ENCODE results near the gene DGUOK.
"Not testable (repeated sequence)": the region's sequence is repeated elsewhere in the genome, so short reads cannot be mapped to it uniquely, and the experiment has no call there.

The DGUOK gene

DNA sequence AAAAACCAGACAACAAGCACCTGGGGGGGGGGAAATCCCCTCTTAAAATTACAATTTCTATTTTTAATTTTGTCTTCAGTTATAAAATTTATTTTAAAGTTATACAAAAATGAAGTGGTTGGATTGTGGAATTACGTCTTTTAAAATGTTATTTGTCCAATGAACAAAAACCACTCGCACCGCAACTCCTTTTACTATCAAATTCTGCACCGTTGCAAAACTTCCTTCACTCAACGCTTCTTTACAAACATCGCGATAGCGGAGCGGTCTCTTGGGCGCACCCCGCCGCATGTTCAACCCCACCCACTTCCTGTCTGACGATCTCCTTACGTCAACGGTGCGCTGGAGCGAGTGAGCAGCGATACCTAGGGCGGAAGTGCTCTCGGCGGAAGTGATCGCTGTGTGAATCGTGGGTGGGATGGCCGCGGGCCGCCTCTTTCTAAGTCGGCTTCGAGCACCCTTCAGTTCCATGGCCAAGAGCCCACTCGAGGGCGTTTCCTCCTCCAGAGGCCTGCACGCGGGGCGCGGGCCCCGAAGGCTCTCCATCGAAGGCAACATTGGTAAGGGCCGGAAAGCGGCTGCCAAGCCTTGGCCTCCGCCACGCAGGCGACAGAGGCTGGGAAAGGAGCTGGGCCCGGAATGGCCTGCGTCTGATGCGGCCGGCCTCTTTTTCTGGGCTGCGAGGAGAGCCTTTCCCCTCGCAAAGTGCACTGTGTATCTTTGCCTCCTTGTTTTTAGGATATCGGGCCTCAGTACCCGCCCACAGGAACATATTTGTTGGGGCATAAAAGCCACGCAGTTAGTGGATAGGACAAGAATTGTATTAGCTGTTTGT is at the start of gene DGUOK:
DGUOK (plus strand) TSS at position 388 of the 835 bp plus-strand sequence; CDS start at position 419, 31 bp downstream.
- peak; percentile 97 to 98 for DNase-seq

DNA sequence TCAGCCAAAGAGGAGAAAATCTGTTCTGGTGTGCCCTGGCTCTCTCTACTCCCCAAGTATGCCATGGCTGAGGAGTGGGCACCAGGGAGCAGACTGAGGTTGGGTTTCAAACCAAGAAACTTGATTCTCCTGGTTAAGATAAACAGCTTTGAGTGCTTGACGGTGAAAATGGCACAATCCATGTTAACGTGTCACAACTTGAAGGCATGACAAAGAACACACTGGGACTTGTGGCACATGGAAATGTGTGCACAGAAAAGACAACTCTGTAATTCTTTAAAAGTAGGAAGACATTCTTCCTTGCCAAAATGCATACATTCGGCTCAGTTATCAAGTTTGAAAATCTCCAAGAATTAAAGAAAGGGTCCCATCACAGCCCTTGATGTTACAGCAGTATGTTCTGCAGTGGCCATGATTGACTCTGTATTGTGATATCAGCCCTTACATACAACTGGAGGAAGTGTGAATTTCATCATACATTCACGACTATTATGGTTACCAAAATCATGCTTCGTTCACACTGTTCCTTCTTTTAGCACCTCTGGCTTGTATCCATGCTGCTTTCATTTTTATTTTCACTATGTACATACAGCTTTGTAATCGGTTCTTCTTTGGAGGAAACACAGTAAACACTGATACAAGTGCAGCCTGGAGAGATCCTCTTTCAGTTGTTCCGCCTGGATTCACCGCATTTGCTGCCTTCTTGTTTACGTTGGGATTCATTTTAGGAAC is 49.4 kb upstream of the DGUOK start:
- peak in 1 of 2 experiments; percentile 12 for DNase-seq

DNA sequence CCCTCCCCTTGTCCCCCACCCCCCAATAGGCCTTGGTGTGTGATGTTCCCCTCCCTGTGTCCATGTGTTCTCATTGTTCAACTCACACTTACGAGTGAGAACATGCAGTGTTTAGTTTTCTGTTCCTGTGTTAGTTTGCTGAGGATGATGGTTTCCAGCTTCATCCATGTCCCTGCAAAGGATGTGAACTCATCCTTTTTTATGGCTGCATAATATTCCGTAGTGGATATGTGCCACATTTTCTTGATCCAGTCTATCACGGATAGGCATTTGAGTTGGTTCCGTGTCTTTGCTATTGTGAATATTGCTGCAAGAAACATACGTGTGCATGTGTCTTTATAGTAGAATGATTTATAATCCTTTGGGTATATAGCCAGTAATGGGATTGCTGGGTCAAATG is 48.7 kb upstream of the DGUOK start:
- DNase-seq = not testable (repeated sequence)

DNA sequence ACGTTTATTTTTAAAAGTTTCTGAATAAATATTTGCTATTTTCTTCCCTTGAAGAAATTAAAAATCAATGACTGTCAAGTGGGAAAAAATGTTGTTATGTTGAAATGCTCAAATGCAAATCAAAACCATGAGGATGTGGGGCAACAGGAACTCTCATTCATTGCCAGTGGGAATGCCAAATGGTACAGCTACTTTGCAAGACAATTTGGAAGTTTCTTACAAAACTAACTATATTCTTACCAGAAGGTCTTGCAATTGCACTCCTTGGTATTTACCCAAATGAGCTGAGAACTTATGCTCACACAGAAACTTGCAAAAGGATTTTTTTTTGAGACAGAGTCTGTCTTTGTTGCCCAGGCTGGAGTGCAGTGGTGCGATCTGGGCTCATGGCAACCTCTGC is 41.3 kb upstream of the DGUOK start:
- DNase-seq = no peak

DNA sequence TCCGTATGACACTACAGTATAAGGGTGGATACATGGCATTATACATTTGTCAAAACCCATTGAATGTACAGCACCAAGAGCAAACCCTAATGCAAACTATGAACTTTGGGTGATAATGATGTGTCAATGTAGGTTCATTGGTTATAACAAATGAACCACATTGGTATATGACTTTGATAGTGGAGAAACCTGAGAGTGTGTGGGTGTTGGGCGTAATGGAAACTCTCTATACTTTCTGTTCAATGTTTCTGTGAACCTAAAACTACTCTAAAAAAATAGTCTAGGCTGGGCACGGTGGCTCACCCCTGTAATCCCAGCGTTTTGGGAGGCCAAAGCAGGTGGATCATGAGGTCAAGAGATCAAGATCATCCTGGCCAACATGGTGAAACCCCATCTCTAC is 40.3 kb upstream of the DGUOK start:
- no peak for DNase-seq

DNA sequence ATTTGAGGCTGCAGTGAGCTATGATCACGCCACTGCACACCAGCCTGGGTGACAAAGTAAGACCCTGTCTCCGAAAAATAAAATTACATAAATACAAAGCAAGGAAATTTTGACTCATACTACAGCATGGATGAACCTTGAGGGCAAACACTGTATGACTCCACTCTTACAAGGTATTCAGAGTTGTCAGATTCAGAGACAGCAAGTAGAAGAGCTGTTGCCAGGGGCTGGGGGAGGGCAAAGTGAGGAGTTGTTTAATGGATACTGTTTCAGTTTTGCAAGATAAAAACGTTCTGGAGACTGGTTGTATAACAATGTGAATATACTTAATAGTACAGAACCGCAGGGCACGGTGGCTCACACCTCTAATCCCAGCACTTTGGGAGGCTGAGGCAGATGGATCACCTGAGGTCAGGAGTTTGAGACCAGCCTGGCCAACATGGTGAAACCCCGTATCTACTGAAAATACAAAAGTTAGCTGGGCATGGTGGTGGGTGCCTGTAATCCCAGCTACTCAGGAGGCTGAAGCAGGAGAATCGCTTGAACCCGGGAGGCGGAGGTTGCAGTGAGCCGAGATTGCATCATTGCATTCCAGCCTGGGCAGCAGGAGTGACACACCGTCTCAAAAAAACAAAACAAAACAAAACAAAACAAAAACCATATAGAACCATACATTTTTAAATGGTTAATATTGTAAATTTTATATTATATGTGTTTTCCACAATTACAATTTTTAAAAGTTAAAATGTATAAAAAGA is 38.9 kb upstream of the DGUOK start:
- DNase-seq = not testable (repeated sequence)

DNA sequence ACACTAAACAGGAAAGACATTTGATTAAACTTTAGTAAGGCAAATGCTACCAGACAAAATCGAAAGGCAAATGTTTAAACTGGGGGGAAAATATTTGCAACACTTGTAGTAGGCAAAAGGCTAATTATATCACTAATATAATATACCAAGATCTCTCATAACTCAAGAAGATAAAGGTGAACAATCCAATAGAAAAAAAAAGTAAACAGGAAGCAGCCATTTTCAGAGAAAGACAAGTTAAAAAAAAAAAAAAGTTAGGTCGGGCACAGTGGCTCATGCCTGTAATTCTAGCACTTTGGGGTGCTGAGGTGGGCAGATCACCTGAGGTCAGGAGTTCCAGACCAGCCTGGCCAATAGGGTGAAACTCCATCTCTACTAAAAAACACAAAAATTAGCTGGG is 38.3 kb upstream of the DGUOK start:
- DNase-seq = no peak

DNA sequence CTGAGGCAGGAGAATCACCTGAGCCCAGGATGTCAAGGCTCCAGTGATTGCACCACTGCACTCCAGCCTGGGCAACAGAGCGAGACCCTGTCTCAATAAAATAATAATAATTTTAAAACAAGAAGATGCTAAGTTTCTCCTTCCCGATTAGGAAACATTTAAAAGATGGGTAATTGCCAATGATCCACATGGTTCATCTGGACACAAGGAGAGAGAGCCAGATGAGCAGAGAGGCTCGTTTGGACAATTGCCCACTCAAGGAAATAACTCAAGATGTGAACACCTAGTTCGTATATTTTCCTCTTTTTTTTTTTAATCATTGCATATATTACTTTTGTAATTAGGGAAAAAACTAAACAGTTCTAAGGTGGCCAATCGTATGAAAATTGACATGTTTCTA is 37.5 kb upstream of the DGUOK start:
- no peak for DNase-seq

DNA sequence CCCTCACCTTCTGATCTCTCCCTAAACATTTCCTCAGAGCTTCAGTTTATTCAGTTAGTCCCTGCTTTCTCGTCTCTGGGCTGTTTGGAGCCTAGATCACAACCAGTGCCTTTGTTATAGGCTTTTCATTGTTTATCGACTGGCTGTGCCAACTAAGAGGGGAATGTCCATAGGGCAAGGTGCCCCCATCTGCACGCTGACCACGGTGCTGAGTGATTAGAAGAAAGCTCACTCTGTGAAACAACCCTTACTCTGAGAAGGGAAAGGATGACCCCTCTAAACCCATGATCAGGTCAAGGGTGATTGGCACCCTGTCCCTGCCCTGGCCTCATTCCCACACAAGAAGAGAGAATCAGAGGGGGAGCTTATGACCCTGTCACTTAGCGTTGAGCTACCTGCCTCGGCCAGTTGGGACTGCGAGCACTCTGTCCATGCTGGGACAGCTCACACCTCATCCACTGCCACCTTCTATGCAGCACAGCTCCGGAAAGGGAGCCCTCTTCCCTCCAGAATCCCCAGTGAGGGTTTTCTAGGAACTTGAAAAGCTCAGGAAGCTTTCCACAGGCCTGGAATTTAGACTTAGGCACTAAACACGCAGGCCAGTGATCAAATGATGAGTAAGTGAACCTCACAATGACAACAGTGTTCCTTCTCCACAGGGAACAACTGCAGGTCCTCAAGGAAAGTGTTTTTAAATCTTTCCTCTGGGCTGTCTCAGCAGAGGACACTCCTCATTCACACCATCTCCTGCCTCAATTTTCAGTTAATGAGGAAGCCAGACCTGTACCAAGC is 36.2 kb upstream of the DGUOK start:
- no peak for DNase-seq

DNA sequence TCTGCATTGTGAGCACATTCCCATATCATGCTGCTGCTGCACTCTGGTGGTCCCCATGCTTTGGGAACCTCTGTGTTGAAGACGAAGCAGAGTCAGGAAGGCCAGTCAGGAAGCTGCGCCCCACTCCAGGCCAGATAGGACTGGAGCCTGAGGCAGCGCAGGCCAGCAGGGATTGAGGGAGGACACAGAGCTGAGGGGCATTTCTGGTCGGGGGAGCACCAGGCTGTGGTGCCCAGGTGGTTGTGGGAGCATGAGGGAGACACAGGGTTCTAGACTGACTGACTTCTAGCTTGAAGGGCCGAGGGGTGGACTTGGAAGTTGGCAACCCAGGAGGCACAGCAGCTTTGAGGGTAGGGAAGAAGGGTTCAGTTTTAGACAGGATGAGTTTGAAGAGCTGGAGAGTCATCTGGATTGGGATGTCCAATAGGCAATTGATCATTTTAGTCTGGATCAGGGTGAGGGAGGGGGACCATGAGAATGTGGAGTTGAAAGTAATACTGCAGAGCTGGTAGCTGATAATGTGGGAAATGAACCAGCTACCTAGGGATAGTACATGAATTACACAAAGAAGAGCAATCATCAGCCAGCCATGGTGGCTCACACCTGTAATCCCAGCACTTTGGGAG is 35.3 kb upstream of the DGUOK start:
- DNase-seq = no peak

DNA sequence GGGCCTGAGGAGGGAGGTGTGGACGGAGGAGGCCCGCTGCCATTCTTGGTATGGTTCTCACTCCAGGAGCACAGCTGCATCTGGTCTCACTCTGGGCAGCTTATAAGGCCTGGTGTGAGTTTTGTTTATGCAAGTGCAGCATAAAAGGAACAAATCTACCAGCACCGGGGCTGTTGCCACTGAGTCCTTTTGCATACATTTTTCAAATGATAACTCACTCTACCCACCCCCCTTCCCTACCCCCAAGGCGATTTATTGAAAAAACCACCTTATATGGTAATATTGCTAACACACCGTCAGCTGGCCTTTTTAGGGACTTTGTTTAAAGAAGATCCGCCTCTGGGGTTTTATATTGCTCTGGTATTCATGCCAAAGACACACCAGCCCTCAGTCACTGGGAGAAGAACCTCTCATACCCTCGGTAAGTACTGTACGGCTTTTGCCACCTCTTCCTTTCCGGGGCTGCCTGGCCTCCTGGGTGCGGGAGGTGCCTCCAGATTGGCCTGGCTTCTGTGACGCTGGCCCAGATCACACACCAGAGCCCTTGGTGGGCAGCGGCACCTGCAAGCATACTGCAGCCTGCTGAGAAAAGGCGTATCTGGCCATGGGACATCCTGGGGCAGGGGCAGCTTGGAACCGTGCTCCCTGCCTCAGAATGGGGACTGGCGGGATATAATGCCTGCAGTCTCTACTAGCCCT is 33.9 kb upstream of the DGUOK start, which contains the start of gene ACTG2:
ACTG2 (plus strand) TSS at position 378 of the 699 bp plus-strand sequence. CDS start 8,304 bp downstream, outside the sequence.
- DNase-seq = peak in 1 of 2 experiments; percentile 3

DNA sequence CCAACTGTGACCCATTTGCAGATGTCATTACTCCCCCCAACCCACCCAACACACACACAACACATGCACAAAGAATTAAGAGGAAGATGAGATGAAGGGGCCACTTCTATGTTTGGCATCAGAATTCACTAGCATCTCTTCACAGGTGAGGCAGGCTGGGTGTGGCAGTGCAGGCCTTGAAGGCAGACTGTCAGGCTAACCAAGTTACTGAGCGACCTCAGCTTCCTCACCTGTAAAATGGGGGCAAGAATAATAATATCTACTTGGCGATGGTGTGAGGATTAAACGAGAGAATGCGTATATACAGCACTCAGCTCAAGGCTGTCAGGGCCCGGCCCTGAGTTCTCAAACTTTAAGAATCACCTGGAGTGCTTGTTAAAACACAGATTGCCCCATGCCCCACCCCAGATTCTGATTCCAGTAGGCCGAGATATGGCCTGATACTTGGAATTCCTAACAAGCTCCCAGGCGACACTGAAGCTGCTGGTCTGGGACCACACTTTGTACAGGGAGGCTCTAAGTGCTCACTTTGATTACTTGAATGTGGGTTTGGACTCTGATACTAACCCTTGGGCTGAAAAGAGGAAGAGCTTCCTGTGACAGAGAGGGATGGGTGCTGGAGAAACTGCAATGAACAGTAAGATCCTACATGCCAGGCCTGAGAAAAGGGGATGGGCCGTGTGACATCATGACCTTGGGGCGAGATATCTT is 32.8 kb upstream of the DGUOK start:
- no peak for DNase-seq

DNA sequence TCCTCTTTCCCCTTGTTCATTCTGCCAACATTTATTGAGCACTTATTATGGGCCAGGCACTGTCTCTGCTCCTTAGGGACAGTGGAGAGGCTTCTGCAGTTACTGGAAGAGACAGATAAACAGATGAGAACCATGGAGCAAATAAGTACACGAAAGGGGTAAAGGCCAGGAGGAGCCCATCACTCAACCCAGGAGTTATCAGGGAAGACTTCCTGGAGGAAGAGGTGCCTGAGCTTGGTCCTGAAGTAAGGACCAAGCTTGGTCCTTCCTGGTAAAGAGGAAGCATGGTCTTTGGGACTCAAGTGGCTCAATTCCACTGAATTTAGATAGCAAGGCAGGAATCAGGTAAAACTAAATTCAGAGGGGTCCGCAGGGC is 32.2 kb upstream of the DGUOK start:
- DNase-seq = no peak

DNA sequence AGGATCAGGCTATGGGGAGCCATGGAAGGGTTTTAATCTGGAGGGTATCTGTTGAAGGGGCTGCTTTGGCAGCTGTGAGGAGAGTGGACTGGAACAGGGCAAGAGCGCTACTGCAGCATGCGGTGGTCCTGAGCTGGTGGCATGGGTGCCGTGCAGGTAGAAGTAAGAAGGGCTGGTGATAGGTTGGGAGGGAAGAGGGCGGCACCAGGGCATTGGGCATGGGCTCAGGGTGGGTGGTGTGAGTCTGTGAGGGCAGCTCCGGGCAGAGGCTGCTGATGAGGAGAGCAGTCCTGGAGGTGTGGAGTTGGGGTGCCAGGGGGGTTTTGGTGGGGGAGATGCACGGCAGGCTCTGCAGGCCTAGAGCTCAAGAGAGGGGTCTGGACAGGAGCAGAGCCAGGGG is 31.8 kb upstream of the DGUOK start:
- DNase-seq = no peak

DNA sequence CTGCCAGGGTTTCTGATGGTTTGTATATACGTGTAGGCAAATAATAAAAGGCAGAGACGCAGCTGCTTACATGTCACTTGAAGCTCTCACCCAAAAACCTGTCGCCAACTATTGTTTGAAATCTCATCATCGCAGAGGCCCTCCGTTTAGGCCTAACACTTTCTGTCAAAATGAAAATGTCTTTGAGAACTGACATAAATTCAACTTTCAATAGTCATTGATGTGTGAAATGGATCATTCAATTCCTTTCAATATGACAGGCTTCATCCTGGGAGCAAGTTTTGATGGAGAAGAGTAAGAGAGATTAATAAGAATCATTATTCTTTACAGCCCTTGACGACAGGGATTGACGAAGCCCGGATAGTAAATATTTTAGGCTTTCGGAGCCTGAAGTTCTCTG is 31.2 kb upstream of the DGUOK start:
- no peak for DNase-seq

DNA sequence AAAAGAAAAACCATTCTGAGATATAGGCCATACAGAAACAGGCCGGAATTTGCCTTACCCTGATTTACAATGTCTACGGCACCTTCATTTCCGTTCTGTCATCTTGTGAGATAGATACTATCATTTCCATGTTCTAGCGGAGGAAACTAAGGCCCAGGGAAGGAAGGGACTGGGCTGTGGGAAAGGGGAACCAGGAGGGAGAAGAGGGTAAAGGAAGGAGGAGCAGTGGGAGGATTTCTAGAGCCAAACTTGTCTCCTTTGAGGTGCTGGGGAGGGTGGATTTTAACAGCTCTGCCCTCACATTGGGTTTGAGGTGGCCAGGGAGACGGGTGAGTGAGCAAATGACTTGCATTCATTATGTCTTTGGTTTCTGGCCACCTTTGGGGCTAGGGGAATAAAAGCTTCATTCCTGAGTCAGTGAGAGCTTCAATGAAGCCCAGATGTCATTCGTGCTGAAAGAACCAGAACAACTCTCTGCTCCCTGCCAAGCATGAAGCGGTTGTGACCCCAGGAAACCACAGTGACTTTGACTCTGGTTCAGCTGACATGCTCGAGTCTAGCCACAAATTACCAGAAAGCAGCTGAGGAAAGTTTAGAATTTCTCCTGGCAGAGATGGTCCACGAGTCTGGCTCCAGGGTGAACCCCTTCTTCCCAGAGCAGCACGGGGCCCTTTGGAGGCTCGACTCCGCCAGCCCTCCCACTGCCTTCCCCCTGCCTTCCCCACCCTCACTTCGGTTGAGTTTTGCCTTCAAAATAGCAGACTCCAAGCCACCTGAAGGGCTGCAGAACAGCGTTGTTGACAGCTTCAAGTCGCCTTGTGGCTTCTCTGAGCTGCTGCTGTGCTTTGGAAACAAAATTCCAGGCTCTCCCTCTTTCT is 30.1 kb upstream of the DGUOK start:
- no peak for DNase-seq

DNA sequence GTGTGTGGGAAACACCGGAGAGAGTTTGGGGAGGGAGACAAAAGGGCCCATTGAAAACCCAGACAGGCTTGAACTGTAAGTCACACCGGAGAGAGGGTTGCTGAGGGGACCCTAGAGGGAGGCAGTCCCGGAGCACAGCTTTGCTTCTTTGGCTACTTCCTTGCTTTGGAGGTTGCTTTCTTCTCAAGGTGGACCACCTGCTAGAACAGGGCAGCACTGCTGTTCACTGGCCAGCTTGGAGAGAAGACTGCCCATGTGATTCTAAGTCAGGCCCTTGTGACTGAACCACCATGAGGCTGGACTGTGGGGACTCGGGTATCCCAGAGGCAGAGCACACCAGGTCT is 29.5 kb upstream of the DGUOK start:
- no peak for DNase-seq

DNA sequence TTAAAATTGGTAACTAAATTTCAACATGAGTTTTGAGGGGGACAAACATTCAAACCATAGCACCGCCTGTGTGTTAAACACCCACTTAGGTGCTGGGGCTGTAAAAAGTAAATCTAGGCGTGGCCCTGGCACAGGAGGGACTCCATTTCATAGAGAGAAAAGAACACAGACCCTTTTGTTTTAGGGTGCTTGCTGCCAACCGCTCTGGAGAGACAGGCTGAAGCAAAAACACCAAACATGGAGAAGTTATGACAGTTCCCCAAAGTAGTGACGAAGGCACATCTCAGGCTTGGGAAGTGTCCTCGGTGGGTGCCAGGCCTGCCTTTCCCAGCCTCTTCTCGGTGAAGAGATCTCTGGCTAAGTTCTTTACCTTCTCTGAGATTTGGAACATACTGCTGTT is 28.7 kb upstream of the DGUOK start:
- DNase-seq = no peak

DNA sequence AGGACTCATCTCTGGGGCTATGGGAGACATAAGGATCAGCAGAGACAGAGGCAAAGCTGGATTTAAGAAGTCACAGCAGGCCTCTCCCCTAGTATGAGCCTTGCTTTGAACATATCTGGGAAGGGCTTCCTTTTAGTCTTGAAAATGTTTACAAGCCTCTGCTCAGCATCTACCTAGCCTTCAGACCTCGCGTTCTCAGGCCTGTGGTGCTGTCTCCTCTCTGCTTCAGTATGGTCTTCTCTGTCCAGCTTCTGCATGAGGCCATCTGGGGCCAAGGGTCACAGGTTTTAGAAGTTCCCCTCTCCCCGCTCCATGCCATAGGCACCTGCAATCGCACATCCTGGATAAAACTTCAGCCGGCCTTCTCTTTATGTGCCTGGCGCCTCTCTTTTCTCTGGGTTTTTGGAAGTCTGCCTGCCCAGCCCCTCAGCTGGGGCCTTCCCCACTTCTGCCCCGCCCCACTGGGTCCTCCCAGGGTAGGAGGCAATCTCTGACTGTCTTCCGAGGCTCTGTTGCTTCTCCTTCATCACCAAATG is 26.8 kb upstream of the DGUOK start:
- DNase-seq = no peak

DNA sequence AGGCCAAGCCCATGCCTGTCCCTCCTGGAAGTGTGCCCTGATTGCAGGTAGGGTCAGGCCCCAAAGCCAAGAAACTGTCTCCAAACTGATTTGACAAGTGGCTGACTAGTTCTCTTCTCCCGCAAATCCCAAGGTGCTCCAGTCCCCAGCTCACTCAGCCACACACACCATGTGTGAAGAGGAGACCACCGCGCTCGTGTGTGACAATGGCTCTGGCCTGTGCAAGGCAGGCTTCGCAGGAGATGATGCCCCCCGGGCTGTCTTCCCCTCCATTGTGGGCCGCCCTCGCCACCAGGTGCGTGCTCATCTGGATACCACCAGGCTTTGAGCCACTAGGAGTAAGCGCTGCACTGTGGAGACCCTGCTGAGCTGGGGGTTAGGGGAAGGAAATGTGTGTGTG is 25.5 kb upstream of the DGUOK start:
- DNase-seq = no peak

Data from NCI-H2081 (cell line).